ENCODE measurements around the gene INPP5E. TPM values are rescaled to one million over a fixed set of nuclear protein-coding genes. Genes with fewer than 3 reads are reported as not detected.

INPP5E gene
- total and polyA plus RNA-seq, 12 donors = 2.3 to 27.1 (median 10.5) TPM

DNA sequence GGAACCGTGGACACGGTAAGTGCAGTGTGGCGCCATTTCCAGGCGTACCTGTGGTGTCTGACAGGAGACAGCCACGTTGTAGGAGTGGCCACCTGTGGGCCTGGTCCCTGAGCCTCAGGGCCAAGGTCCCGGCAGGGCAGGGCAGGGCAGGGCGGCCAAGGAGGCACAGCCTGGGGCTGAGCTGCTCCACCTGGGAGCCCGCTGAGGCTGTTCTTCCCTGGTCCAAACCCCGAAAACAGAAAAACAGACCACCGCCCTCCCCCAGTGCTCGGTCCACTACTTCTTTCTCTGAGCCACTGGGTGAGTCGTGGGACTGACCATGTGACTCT is 20.6 kb downstream of the INPP5E start:
- Histone ChIP-seq H3K36me3 (replicated peaks in 1 of 2) (peaks cover 0 to 100% of the 10 kb centered on the region in 2 donors), H3K4me1 (replicated peaks in 1 of 2) (no peaks in the 10 kb centered on the region), H3K27ac (no peak overlapping the region), H3K4me3 (no peak overlapping the region), H3K27me3 (no peaks in the 10 kb centered on the region), H3K9me3 (replicated peaks in 1 of 3) (no peaks in the 10 kb centered on the region)
- 88 to 95% (median 92%) methylated on average over 7 to 12 of the region's 12 CpGs for WGBS, 4 donors
- no peak for DNase-seq
- intact Hi-C loops (cut with DNase I) = no loop called here
- TF ChIP-seq, protein P1, sequence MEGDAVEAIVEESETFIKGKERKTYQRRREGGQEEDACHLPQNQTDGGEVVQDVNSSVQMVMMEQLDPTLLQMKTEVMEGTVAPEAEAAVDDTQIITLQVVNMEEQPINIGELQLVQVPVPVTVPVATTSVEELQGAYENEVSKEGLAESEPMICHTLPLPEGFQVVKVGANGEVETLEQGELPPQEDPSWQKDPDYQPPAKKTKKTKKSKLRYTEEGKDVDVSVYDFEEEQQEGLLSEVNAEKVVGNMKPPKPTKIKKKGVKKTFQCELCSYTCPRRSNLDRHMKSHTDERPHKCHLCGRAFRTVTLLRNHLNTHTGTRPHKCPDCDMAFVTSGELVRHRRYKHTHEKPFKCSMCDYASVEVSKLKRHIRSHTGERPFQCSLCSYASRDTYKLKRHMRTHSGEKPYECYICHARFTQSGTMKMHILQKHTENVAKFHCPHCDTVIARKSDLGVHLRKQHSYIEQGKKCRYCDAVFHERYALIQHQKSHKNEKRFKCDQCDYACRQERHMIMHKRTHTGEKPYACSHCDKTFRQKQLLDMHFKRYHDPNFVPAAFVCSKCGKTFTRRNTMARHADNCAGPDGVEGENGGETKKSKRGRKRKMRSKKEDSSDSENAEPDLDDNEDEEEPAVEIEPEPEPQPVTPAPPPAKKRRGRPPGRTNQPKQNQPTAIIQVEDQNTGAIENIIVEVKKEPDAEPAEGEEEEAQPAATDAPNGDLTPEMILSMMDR (IDR thresholded peaks at IDR 0.05) = no peak
- TF ChIP-seq POLR2A (IDR thresholded peaks at IDR 0.05) = no peak

DNA sequence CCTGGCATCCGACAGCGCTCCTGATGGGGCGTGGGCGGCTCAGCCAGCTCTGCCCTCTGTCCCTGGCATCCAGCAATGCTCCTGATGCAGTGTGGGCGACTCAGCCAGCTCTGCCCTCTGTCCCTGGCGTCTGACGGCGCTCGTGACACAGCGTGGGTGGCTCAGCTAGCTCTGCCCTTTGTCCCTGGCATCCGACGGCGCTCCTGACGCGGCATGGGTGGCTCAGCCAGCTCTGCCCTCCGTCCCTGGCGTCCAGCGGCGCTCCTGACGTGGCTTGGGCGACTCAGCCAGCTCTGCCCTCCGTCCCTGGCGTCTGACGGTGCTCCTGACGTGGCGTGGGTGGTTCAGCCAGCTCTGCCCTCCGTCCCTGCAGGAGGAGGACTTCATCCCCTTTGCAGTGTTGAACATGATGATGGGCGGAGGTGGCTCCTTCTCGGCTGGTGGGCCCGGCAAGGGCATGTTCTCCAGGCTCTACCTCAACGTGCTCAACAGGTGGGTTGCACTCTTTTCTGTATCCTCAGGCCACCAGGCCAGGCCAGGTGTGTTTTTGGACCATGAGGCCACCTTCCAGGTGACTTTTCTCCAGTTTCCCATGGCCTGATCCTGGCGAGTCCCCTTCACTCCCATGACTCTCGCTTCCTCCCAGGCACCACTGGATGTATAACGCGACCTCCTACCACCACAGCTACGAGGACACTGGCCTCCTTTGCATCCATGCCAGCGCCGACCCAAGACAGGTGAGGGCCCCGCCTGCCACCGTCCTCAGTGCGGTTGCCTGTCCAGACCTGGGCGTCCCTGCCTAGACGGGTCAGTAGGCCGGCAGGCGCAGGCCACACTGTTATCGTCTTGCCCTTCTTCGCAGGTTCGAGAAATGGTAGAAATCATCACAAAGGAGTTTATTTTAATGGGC is 21.2 kb downstream of the INPP5E start:
- 89 to 93% (median 92%) methylated on average over 33 to 48 of the region's 48 CpGs for WGBS, 4 donors
- Histone ChIP-seq H3K36me3 (replicated peaks in 1 of 2) (peaks cover 0 to 100% of the 10 kb centered on the region in 2 donors), H3K9me3 (replicated peaks in 1 of 3) (no peaks in the 10 kb centered on the region), H3K27me3 (no peaks in the 10 kb centered on the region), H3K27ac (no peak overlapping the region), H3K4me3 (no peak overlapping the region), H3K4me1 (replicated peaks in 1 of 2) (no peaks in the 10 kb centered on the region)
- DNase-seq = no peak
- intact Hi-C loops (cut with DNase I) = no loop called here
- TF ChIP-seq, protein P1 (IDR thresholded peaks at IDR 0.05) = no peak
- TF ChIP-seq POLR2A (IDR thresholded peaks at IDR 0.05) = no peak

DNA sequence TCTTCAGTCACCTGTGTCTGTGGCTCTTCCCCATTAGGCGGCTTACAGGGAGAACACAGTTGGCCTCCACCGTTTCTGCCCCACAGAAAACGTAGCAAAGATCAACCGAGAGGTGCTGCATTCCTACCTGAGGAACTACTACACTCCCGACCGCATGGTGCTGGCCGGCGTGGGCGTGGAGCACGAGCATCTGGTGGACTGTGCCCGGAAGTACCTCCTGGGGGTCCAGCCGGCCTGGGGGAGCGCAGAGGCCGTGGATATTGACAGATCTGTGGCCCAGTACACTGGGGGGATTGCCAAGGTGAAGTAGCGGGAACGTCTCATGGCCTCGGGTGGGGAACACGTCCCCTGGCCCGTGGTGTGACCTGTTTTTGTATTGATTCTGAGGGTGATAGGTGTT is 22.7 kb downstream of the INPP5E start:
- peaks cover 0 to 5% of the 10 kb centered on the region in 2 donors for H3K4me1 ChIP-seq (replicated peaks in 1 of 2)
- H3K9me3 ChIP-seq (replicated peaks in 1 of 3) = no peaks in the 10 kb centered on the region
- no peak for DNase-seq
- TF ChIP-seq, protein P1 (IDR thresholded peaks at IDR 0.05) = no peak
- TF ChIP-seq POLR2A (IDR thresholded peaks at IDR 0.05) = no peak
- H3K27me3 ChIP-seq = no peaks in the 10 kb centered on the region
- no peak overlapping the region for H3K27ac ChIP-seq
- no peak overlapping the region for H3K4me3 ChIP-seq
- peaks cover 0 to 96% of the 10 kb centered on the region in 2 donors for H3K36me3 ChIP-seq (replicated peaks in 1 of 2)
- WGBS, 4 donors = 81 to 92% (median 91%) methylated on average over 15 to 19 of the region's 19 CpGs
- intact Hi-C loops (cut with DNase I) = no loop called here

DNA sequence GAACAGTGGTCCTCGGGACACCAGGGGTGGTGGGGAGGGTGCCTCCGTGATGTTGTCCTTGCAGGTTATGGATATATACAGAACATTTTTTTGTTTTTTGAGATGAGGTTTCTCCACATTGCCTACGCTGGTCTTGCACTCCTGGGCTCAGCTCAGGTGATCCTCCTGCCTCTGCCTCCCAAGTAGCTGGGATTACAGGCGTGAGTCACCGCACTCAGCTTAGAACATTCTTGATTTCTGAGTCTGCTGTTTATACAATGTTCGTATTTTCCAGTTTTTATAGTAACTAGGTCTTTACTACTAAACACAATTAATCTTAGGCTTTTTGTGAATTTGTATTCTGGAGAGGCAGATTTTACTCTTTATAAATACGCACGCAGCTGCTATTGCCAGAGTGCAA is 23.2 kb downstream of the INPP5E start:
- no peaks in the 10 kb centered on the region for H3K9me3 ChIP-seq (replicated peaks in 1 of 3)
- no peak overlapping the region for H3K27ac ChIP-seq
- H3K27me3 ChIP-seq = no peaks in the 10 kb centered on the region
- peaks cover 0 to 91% of the 10 kb centered on the region in 2 donors for H3K36me3 ChIP-seq (replicated peaks in 1 of 2)
- no peak overlapping the region for H3K4me3 ChIP-seq
- TF ChIP-seq, protein P1 (IDR thresholded peaks at IDR 0.05) = no peak
- no peak for TF ChIP-seq POLR2A (IDR thresholded peaks at IDR 0.05)
- peaks cover 2 to 10% of the 10 kb centered on the region in 2 donors for H3K4me1 ChIP-seq (replicated peaks in 1 of 2)
- intact Hi-C loops (cut with DNase I) = no loop called here
- 96 to 98% (median 97%) methylated on average over 8 of the region's 8 CpGs for WGBS, 4 donors
- DNase-seq = no peak

Data from adrenal gland (tissue), 12 donors.